Measurements from ENCODE around the gene ZNF225.

DNA sequence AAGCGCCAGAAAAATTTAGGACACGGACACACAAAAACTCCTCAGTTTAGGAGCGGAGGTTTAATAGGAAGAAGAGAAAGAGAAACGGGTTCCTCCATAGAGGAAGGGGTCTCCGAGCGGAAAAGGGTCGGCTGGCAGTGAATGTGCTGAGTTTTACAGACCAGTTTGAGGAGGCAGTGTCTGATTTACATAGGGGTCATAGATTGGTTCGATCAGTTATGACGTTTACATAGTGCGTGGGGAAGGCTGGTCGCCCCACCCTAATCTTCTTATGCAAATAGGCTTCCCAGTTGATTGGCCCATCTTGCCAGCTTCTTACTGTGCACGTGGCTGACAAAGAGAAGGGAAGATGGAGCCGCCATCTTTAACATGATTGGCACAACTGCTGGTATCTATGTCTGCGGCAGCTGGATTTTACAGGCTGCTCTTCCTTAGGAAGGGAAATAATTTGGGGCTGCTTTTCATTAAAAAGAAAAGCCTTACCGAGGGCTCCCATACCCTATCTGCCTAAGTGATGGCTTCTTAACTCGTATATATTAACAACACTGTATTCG lies 1.2 kb upstream of the ZNF225 start:
- TF ChIP-seq, protein P1, sequence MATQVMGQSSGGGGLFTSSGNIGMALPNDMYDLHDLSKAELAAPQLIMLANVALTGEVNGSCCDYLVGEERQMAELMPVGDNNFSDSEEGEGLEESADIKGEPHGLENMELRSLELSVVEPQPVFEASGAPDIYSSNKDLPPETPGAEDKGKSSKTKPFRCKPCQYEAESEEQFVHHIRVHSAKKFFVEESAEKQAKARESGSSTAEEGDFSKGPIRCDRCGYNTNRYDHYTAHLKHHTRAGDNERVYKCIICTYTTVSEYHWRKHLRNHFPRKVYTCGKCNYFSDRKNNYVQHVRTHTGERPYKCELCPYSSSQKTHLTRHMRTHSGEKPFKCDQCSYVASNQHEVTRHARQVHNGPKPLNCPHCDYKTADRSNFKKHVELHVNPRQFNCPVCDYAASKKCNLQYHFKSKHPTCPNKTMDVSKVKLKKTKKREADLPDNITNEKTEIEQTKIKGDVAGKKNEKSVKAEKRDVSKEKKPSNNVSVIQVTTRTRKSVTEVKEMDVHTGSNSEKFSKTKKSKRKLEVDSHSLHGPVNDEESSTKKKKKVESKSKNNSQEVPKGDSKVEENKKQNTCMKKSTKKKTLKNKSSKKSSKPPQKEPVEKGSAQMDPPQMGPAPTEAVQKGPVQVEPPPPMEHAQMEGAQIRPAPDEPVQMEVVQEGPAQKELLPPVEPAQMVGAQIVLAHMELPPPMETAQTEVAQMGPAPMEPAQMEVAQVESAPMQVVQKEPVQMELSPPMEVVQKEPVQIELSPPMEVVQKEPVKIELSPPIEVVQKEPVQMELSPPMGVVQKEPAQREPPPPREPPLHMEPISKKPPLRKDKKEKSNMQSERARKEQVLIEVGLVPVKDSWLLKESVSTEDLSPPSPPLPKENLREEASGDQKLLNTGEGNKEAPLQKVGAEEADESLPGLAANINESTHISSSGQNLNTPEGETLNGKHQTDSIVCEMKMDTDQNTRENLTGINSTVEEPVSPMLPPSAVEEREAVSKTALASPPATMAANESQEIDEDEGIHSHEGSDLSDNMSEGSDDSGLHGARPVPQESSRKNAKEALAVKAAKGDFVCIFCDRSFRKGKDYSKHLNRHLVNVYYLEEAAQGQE (IDR thresholded peaks at IDR 0.05; ENCODE audit: insufficient read depth in 1 of 2, low read depth in 2 of 2, low read length in 1 of 2): no peak
- no peak for TF ChIP-seq CTCF (IDR thresholded peaks at IDR 0.05)
- TF ChIP-seq POLR2AphosphoS5 (IDR thresholded peaks at IDR 0.05; ENCODE audit: low read depth, low read length): no peak
- TF ChIP-seq TCF7L2 (IDR thresholded peaks at IDR 0.05; ENCODE audit: low read depth, low read length): no peak

Measured in Panc1 (cell line).